CD4-positive, alpha-beta T cell treated with Interleukin-21 for 1 hour (primary cell): Measurements from ENCODE around the gene SYTL4.

Experiments used
- DNase-seq: peaks from one replicate; pipeline ENCODE4 v3.0.0-alpha.2; 2020

The SYTL4 gene

DNA sequence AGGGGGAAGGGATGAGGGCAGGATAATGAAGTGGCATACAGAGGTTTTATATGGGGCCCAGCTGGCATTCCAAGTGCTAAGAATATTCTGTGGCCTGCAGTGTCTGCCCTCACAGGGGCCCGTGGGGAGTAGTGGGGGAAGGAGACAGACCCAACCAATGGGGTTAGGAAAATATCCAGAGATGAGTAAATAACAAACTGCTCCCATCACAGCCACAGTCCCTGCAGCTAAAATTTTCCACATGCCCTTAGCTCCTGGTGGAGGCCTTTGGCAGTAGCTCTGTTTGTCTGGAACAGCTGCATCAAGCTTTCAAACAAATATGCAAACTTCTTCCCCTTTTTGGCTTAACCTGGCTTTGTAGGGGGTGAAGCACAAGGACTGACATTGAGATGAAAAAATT, 84.8 kb downstream of the SYTL4 start:
- no peak for DNase-seq

DNA sequence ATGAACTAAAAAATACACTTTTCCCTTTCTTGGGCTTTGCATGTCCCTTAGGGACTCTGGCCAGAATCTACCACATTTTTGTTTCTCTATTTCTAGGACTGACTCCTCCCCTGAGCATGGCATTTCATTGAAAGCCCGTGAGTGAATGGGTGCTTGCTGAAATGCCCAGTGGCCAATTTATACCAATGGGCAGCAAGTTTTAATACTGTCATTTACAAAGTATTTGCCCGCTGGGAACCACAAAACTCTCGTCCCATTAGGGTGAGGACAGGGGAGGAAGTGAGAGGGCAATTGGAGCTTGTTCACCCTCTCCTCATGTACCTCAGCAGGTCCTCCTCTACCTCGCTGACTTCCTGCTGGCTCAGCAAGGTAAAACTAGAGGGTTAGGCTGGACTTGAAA, 86.8 kb downstream of the SYTL4 start:
- DNase-seq: no peak

DNA sequence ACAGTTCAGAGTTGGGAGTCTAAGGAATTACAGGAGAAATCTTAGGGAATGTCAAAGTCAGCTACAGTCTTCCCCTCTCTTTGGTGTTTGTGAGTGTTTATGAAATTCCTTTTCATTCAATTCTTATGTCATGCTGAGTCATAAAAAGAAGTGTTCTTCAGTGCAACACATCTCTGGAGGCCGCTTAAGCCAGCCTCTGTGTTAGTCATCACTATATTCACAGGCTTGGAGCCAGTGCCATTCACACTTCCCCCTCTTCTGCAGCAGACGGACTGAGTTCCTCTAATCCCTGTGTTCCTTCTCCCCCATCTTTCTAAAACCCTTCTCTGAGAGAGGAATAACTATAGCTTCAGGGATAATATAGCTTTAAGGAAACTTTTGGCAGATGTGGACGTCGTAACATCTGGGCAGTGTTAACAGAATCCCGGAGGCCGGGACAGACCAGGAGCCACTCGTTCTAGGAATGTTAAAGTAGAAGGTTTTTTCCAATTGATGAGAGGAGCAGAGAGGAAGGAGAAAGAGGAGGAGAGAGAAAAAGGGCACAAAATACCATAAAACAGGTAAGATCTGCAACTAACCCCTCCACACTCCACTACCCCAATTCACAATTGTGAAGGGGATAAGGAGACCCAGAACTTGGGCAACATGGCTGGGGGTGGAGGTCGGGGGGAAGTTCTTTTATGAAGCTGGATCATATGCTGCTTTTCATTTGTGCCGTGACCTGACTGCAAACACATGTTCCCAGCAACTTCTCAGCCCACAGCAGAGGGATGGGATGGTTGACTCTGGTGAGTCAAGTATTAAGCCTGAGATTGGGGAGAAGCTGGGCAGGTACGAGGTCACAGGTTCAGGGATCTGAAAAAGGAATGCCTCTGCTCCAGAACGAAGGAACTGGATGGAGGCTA, 87.7 kb downstream of the SYTL4 start, which contains the start of gene SRPX2:
Gene SRPX2, plus strand, starts transcription at position 244 of the 905 bp plus-strand sequence. CDS start 2,124 bp downstream, outside the sequence.
- DNase-seq: no peak

DNA sequence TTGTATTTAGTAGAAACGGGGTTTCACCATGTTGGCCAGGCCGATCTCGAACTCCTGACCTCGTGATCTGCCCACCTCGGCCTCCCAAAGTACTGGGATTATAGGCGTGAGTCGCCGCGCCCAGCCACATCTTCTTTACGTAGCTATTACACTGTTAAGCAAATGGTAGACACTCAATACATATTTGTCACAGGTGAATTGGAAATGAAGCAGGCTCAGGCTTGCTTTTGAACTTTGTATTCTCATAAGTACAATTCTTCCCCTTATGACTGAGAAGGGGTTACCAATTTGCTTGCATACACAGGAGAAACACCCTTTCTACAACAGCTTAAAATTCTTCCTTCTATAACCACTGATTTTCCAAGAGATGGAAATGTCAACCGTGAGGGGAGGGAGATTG, 88.7 kb downstream of the SYTL4 start:
- no peak for DNase-seq

DNA sequence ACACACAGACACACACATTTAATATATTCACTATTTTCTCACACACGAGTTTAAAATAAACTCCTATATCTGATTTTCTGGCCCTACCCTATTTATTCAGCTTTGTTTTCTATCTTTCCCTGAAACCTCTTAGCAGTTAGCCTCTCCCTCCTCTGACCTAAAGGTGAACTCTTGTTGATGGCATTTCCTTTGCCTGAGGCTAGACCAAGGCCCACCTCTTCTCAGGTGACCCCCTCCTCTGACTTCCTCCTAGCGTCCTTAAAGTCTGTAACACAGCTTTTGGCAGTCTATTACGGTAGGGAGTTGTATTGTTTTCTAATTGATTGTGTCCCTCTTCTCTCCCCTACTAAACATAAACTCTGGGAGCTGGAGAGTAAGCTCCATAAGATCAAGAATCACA, 89.6 kb downstream of the SYTL4 start:
- no peak for DNase-seq

DNA sequence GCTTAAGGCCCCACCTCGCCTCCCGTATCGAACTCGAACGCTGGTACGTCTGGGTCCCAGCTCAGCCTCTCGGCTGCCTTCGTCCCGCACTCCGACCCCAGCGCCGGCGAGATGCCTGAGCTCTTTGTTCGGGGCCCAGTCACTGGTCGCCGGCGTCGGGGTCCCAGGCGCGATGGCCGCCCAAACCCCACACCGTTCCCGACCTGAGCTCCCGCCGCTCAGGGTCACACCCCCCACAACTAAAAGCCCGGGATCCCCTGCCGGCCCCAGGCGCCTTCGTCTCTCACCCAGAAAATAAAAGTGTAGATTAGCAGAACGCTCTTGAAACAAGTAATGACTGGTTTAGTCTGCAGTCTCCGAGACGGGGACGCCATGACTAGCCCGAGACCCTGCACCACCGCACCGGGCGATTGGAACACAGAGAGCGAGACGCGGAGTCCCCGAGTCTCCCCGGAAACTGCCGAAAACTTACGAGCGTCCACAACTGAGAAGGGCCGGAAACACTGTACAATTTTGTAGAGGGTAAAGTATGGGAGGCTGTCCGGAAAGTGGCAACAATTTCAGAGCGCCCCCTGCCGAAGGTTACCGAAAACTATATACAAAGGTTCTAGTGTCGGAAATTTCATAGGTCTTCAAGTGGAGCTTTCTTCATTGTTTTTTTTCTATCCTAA, 95.5 kb downstream of the SYTL4 start, which contains the start of gene TSPAN6:
Gene TSPAN6, minus strand, starts transcription at position 486 of the 671 bp plus-strand sequence. Its CDS starts 112 bp downstream, at position 374.
- peak; percentile 79 for DNase-seq

- no peak for DNase-seq
These were observed 96.0 kb downstream of the SYTL4 start for GRCh38 chrX:100635989-100636320.

- no peak for DNase-seq
These were observed 96.9 kb downstream of the SYTL4 start for GRCh38 chrX:100635040-100635439.

DNA sequence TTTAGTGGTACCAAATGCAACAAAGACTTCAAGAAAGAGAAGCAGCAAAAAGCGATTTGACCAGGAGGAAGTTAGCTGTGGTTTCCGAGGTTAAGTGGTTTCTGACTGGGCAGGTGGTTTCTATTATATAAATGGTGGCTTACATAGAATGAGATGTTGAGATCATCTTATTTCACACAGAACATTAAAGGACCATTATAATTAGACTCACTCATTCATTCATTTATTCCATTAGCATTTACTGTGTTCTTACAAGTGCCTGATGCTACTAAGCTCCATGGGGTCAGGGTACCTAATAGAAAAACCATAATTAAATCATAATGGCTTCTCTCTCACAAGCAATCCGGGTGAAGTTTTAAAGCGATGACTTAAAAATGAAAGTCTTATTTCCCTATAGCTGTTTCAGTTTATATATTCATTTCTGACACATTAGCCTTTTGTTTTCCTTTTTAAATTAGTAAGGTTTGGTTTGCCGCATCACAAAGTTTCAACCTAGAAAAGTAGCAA, 105.9 kb downstream of the SYTL4 start:
- DNase-seq: no peak
